ENCODE data around the gene RARG.
A peak's percentile ranks its signal among the peaks of the same experiment; 100 is the strongest.
"Not testable (repeated sequence)": the region's sequence is repeated elsewhere in the genome, so short reads cannot be mapped to it uniquely, and the experiment has no call there.

Gene RARG

GRCh38 chr12:53190108-53190729 is 41.8 kb downstream of the RARG start:
- DNase-seq, result peak; percentile 43

- no peak for DNase-seq
Measured at GRCh38 chr12:53187145-53187899, 44.7 kb downstream of the RARG start.

GRCh38 chr12:53186745-53187144 is 45.3 kb downstream of the RARG start:
- DNase-seq, result no peak

- no peak for DNase-seq
Measured at GRCh38 chr12:53185582-53186153, 46.3 kb downstream of the RARG start.

GRCh38 chr12:53184828-53185227 is 47.2 kb downstream of the RARG start:
- DNase-seq, result no peak

GRCh38 chr12:53182903-53183302 is 49.1 kb downstream of the RARG start:
- no peak for DNase-seq

- DNase-seq, result no peak
Measured at GRCh38 chr12:53181935-53182334, 50.1 kb downstream of the RARG start.

GRCh38 chr12:53180931-53181645 is 50.9 kb downstream of the RARG start:
- peak; percentile 86 for DNase-seq

GRCh38 chr12:53180220-53180930 is 51.6 kb downstream of the RARG start, which contains the start of the genes CSAD and ZNF740:
Gene CSAD, minus strand, starts transcription at chr12:53180925. Its CDS starts 7,455 bp downstream, at chr12:53173470.
Gene ZNF740, plus strand, starts transcription at chr12:53180722. Its CDS starts 1,262 bp downstream, at chr12:53181984.
- DNase-seq, result peak; percentile 99

- no peak for DNase-seq
Measured at GRCh38 chr12:53179687-53180219, 52.3 kb downstream of the RARG start.

GRCh38 chr12:53178803-53179202 is 53.2 kb downstream of the RARG start:
- DNase-seq, result not testable (repeated sequence)

GRCh38 chr12:53177447-53177846 is 54.6 kb downstream of the RARG start:
- DNase-seq, result not testable (repeated sequence)

GRCh38 chr12:53176750-53177149 is 55.3 kb downstream of the RARG start:
- no peak for DNase-seq

GRCh38 chr12:53174881-53175491 is 57.0 kb downstream of the RARG start:
- DNase-seq, result no peak

GRCh38 chr12:53173085-53173715 is 58.8 kb downstream of the RARG start:
- DNase-seq, result no peak

GRCh38 chr12:53172352-53172751 is 59.7 kb downstream of the RARG start:
- no peak for DNase-seq

- no peak for DNase-seq
Measured at GRCh38 chr12:53171725-53172329, 60.2 kb downstream of the RARG start.

- DNase-seq, result no peak
Measured at GRCh38 chr12:53170876-53171724, 60.9 kb downstream of the RARG start.

- DNase-seq, result no peak
Measured at GRCh38 chr12:53170215-53170614, 61.8 kb downstream of the RARG start.

- DNase-seq, result no peak
Measured at GRCh38 chr12:53169644-53170043, 62.4 kb downstream of the RARG start.

Measured in CD4-positive, alpha-beta T cell treated with Interleukin-4 for 4 hours (primary cell).